GM21717 (cell line): ENCODE results near the gene TPD52L1.
"Not testable (repeated sequence)": the region's sequence is repeated elsewhere in the genome, so short reads cannot be mapped to it uniquely, and the experiment has no call there.

Experiments used
- ATAC-seq: cut with Tn5 transposase; IDR thresholded peaks from one replicate; pipeline ENCODE4 v1.9.1; 2021; ENCODE audit warnings: mild to moderate bottlenecking, moderate library complexity; ENCODE audit not compliant: unreplicated experiment

The TPD52L1 gene

DNA sequence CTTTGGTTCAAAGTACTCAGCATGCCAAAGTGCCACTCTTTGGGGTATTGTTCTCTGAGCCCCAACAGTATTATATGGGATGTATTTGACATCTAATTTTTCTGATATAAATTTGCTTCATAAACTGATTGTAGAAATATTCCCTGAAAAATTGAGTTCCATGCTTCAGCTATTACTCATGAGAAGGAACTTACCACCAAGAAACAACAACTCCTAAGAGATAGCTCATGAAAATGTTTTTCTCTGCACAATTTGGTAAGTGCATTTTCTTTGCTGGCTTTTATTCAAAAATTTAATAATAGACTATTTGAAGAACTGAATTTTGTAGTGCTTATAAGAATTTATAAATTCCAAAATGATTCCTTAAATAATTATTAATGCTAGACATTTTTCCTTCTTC is 12.8 kb upstream of the TPD52L1 start:
- ATAC-seq = no peak

DNA sequence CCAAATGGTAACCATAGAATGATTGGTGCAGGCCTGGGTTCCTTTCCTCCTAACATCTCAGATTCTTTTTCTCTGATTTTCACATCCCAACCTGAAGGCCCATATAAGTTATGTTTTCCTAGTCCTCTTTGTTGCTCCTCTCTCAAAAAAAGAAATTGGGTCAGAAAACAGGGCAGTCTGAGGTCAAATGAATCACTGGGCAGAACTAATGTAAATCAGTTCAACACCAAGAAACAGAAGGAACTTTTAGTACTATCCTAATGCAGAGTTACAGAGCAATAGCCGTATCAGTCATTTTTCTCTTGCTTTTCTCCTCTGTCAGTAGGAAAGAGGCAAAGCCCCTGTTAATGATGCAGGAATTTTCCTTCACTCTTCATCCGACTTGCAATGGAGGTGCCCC is 11.0 kb upstream of the TPD52L1 start:
- ATAC-seq = no peak

DNA sequence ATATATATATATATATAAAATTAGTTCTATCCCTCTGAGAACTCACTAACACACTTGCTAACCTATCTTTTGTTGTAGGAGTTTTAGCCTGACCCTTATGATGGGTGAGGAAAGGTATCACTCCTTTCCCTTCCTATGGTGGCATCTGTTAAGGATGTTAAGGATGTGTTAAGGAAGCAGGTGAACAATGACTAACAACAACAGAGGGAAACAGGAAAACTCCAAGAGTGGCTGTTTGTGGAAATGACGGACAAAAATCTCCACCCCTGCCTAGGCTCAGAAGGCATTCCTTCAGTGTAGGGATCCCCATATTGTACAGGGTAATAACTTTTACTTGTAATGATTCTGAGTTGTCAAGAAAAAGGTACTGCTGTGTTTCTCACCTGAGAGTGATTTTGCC is 8.8 kb upstream of the TPD52L1 start:
- no peak for ATAC-seq

DNA sequence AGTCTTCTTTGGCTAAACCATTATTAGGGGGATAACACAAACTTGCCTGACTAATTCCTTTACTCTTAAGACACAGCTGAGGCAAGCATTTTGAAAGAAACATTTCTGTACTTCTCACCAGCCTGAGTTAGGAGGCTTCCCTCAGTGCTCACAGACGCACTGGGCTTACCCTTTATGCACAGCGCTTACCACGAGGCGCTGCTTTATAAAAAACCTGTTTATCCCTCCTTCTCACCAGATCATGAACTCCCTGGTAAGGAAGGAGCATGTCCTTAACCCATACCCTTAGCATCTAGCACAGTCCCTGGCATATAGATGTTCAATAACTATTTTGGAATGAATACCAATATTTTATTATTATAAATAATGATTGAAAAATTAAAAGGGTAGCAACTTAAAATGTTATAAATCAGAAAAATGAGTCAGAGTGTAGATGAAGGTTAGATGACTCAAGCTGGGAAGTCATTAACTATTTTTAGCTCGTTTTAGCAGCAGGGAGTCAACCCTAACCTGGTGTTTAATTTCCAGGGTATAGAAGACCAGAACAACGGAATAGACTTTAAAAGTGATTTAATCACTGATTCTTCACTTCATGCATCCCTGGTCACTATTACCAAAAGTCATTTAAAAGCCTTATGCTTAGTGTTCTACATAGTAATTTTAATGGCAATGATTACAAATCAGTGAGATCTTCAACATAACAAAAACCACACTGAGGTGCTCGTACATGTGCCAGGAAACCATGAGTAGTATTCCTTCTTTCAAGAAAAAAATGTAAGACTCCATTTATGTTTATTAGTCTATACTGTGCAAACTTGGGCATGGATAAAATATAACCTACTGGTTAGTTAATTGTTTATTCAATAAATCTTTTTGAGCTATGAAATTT is 4.1 kb upstream of the TPD52L1 start:
- no peak for ATAC-seq

DNA sequence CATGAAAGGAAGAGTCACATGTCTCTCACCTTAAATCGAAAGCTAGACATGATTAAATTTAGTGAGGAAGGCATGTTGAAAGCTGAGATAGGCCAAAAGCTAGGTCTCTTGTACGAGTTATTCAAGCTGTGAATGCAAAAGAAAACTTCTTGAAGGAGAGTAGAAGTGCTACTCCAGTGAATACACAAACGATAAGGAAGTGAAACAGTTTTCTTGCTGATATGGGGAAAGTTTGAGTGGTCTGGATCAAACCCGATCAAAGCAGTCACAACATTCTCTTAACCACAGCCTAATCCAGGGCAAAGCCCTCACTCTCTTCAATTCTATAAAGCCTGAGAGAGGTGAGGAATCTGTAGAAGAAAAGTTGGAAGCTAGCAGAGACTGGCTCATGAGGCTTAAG is 1.9 kb upstream of the TPD52L1 start:
- no peak for ATAC-seq

DNA sequence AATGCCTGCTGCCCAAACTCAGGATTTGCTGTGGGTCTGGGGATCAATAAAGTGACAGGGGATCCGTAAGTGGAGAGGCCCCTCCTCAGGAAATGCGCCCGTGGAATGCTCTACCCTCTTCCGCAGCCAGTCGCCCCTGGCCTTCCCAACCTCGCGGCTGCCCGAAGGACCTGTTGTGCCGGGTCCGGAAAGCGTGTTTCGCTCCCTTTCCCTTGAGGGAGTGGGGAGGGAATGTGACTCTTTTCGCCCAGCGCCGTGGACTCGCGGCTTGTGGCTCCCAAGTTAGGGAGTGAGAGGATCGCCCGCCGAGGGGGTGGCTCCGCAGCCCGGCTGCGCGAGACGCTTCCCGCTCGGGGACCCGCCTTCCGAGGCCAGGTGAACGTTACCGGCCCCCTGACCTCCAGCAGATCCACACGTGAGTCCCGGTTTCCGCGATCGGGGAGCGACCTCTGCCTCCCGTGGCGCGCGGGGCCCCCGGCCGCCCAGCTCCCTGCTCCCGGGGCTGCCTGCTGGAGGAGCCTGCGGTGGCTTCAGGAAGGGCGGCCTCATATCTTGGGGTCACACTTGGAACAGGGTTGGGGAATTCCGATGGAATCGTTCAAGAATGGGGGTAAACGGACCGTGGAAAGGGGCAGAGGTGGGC is 666 bp downstream of the TPD52L1 start:
- ATAC-seq = no peak

DNA sequence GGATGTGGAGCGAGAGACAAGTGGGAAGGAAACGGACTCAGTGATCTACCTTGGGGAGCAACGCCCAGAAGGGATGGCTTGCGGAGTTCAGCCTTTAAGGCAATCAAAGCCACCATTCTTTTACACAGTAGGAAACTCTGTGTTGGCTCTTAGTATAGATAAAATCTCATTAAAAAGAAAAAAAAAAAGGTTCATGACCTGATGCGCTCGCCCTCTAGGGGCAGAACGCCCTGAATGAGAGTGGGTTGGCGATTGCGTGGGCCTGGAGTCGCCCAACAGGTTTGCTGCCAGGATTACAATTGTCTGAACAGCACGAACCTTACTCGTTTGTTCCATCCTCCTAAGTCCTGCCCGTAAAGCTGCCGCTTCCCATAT is 1.2 kb downstream of the TPD52L1 start:
- ATAC-seq = no peak

DNA sequence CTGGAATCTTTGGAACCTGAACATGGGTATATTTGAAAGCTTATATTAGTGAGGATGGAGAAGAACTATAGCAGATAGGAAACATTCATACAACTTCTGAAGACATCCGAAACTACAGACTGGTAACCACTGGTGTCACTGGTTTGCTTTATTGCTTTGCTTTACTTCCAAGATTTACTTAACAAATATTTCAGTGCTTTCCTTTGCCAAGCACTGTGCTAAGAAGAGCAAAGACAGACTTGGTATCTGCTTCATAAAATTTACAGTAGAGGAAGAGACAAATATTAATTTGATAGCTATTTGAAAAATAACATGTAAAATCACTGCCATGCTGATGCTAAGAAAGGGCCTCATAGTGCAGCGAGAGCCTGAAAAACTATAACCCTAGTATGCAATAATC is 1.8 kb downstream of the TPD52L1 start:
- no peak for ATAC-seq

DNA sequence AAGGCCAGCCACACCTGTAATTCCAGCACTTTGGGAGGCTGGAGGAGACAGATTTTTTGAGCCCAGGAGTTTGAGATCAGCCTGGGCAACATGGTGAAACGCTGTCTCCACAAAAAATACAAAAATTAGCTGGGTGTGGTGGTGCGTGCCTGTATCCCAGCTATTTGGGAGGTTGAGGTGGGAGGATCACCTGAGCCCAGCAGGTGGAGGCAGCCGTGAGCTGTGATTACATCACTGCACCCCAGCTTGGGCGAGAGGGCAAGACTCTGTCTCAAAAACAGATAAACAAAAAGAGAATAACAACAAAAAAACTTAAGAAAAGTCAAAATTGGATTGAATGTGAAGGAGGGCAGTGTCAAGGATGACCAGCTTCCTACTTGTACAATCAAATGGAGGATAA is 2.9 kb downstream of the TPD52L1 start:
- ATAC-seq = no peak

DNA sequence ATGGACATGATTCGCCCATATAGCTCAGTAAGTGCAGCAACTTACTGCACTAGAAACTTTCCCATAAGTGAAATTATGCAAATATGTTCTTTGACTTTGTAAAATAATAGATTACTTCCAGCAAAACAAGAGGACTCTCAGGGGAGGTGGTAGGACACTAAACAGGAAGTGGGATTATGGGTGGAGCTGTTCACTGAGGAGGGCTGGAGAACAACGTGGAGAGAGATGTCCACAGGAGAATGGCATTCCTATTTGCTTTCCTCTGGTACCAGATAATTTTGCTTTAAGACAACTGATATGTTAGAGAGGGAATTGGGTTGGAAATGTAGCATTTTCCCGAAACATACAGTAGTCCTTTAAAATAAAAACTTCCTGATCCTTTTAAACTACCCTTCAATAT is 3.7 kb downstream of the TPD52L1 start:
- ATAC-seq = no peak

DNA sequence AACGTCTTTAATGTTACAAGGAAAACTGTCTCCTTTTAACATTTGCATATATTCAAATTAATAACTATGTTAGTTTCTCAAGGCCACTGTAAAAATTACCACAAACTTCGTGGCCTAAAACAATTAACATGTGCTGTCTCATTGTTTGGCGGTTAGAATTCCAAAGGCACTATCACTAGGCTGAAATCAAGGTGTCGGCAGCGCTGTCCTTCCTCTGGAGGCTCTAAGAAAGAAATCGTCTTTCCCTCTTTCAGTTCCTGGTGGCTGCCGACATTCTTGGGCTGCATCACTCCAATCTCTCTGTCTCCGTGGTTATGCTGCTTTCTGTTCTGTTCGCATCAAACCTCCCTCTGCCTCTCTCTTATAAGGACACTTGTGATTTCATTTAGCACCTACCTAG is 4.2 kb downstream of the TPD52L1 start:
- ATAC-seq = no peak

DNA sequence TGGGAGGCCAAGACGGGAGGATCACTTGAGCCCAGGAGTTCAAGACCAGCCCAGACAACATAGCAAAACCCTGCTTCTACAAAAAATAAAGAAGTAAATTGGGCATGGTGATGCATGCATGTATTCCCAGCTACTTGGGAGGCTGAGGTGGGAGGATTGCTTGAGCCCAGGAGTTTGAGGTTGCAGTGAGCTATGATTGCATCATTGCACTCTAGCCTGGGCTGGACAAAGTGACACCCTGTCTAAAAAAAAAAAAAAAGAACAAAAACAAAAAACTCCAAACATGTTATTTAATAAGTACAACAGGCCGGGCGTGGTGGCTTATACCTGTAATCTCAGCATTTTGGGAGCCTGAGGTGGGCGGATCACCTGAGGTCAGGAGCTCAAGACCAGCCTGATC is 9.8 kb downstream of the TPD52L1 start:
- ATAC-seq = not testable (repeated sequence)

DNA sequence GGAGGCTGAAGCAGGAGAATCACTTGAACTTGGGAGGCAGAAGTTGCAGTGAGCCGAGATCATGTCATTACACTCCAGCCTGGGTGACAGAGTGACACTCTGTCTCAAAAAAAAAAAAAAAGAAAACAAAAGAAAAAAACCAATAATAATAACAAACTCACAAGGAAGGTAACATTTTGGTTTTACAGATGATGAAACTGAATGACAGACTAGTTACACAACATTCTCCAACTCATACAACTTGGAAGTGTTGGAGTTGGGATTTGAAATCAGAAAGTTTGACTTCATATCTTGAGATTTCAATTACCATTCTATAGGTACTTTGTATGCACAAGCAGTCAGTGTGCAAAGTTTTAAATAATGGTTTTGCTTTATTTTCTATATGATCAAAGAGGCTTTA is 10.2 kb downstream of the TPD52L1 start:
- no peak for ATAC-seq

DNA sequence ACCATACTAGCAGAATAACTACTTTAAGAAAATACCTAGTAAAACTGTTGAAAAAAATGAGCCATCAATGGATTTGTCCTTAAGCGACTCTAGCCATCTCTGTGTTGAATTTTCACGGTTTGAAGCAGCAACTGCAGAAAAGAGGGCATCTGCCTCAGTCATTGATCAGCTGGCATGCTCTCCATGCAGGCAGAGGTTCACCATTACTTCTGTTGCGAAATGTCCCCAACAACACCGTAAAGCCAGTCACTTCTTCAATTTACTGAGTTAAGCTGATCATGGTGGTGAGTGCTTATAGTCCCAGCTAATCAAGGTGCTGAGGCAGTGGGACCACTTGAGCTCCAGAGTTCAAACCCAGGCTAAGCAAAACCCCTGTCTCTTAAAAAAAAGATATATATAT is 11.1 kb downstream of the TPD52L1 start:
- ATAC-seq = no peak

DNA sequence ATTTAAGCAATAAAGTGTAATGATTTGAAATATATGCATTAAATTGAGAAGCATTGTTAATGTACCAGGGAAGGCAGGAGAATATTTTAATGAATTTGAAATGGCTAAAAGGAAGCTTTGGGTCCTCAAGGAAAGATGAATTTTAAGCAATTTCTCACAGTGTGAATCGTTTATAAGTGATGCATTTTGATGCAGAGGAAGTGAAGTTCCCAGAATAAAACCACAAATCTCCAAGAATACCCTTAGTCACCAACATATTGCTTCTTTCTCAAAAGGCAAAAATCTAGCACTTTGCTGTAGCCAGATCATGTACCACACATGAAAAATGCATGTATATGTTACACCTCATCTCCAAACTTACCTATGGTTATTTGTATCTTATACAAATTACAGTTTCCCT is 11.7 kb downstream of the TPD52L1 start:
- ATAC-seq = no peak

DNA sequence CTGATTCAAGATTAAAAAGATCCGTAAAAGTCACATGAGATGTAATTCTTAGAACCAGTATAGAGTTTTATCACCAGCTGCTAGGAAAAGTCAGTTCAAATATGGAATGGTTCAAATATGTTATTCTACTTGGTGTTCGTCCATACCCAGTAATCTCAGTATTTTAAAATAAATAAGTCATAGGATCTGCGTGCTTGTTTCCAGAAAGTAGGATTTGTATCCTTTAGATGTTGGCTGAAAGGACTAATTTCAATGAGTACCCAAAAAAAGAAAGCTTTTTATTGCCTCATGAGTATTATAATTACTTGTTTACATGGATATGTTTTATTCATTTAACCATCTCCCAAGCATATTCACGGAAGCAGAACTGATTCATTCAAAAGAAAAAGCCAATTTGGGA is 12.2 kb downstream of the TPD52L1 start:
- ATAC-seq = no peak

DNA sequence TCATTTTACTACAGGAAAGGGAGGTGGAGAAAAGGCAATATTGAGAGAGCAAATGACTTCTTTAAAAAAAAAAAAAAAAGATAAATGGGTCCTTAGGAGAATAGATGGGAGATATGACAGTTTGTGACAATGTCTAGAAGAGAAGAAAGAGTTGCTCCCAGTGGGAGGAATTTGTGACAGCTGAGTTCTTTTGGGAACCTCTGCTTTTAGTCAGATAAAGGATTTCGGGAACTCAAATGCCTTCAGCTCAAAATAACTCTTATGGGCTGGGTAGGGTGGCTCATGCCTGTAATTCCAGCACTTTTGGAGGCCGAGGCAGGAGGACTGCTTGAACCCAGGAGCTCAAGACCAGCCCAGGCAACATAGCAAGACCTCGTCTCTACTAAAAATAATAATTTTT is 13.1 kb downstream of the TPD52L1 start:
- no peak for ATAC-seq

DNA sequence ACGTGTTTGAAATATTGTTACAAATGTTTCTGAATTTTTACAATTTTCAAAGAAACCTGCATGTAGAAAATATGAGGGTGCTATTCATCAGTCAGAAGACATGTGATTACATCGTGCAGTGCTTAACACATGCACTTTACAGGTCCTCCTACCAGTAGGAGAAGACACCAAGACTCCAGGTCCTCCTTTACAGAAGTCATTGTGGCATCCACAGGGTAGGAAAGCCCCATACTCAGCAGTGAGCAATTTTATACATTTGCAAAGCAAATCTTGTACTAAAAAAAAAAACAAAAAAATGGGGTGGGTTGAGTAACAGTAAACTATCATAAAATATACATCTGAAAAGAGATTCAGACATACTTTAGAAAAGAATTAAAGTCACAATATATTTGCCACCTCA is 14.0 kb downstream of the TPD52L1 start:
- ATAC-seq = no peak

DNA sequence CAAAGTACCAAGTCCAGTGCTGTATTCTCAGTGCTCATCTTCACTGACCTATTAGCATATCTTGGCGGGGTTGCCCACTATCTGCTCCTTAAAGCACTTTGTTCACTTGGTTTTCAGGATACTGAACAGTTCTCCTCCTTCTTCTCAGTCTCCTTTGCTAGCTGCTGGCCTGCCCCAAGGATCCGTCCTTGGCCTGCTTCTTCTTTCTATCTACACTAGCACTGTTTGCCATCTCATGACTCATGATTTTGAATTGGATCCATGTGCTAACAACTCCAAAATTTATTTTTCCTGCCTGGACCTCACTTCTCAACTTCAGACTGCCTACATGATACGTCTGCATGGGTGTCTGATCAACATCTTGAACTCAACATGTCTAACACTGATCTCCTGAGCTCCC is 15.5 kb downstream of the TPD52L1 start:
- no peak for ATAC-seq

DNA sequence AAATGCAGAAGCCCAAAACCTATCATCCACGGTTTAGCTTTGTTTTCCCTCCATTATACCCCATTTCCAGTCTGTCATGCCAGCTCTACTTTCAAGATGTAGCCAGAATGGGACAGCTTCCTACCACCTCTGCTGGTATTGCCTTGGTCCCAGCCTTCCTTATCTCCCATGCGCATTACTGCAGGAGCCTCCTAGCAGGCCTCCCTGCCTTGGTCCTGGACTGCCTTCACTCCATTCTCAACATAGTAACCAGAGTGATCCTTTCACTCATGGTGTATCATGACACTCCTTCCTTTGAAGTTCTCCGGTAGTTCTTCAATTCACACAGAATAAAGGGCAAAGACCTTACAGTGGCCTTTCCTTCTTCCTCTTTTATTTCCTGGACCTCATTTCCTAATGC is 15.9 kb downstream of the TPD52L1 start:
- ATAC-seq = no peak

DNA sequence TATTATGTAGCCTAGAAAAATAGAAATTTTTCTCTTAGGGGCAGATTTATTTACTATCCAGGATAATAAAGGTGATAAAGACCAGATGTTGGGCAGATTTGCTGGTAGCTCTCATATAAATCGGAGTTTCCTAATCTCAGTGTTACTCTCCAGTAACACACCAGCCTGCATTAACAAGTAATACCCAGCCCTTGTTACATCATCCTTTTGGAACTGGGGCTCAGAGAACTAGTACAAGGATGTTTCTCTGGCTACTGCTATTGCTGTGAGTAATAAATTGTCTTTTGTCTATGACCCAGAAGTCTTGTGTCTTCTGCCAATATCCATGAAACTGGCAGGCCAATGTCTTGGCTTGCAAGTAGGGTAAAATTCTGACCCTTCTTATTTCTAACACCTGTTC is 16.8 kb downstream of the TPD52L1 start:
- no peak for ATAC-seq

DNA sequence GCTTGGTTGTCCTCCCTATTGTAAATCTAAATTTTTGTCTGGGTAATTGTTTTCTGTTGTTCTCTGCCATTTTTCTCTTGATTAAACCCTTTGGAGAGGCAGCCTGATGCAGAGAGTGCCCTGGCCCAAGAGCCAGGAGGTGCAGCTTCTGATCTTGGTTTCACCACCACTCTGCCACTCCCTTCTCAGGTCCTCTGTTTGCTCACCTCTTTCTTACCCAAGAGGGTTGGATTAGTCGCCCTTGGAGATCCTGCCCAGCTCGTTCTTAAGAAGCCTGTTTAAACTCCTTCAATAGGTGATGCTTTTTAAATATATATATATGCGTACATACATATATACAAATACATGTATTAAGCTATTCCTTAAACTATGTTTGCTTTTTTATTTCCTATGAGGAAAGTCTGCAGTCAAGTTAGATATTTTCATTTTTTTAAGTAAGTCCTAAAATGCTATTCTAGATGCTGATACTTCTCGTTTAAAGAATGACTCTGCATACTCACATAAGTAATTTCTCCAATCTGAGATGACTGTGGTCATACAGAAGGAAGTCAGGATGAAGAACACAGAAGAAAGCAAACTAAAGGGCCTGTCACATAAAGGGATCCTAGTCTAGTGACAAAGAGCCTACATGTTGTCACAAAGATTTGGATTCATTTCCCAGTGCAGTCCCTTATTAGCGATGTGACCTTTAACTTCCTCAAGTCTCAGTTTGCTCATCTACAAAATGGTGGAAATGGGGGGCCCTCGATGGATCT is 19.9 kb downstream of the TPD52L1 start:
- no peak for ATAC-seq
